ENCODE measurements around the gene SOWAHC. TPM values are rescaled to one million over a fixed set of nuclear protein-coding genes. Genes with fewer than 3 reads are reported as not detected.

Gene SOWAHC
- total and polyA plus RNA-seq, 2 of the 13 experiments (the other 11 are each of a cell fraction or from before 2014, with no cell fraction given) = 21.2 to 22.5 TPM

GRCh38 chr2:109630441-109631430 lies 16.6 kb downstream of the SOWAHC start (continued):
- peak; percentile 44; the same call in 1 of the 2 replicates for TF ChIP-seq ARID4A (CRISPR knock-in tag; IDR thresholded peaks at IDR 0.05; ENCODE audit: borderline replicate concordance)
- TF ChIP-seq CAMTA2 (CRISPR knock-in tag; IDR thresholded peaks at IDR 0.05; ENCODE audit: borderline replicate concordance) = no peak
- no peak for TF ChIP-seq ZNF597 (CRISPR knock-in tag; IDR thresholded peaks at IDR 0.05)
- no peak for TF ChIP-seq ZBTB40 (IDR thresholded peaks at IDR 0.05)
- no peak for TF ChIP-seq ZBTB40 (CRISPR knock-in tag; IDR thresholded peaks at IDR 0.05)
- TF ChIP-seq MEIS1 (CRISPR knock-in tag; IDR thresholded peaks at IDR 0.05; ENCODE audit: borderline replicate concordance) = no peak
- no peak for TF ChIP-seq SOX6 (IDR thresholded peaks at IDR 0.05)
- TF ChIP-seq SOX6 (CRISPR knock-in tag; IDR thresholded peaks at IDR 0.05) = peak; percentile 76
- TF ChIP-seq REXO4 (CRISPR knock-in tag; IDR thresholded peaks at IDR 0.05; ENCODE audit: borderline replicate concordance) = no peak
- TF ChIP-seq KDM2A (CRISPR knock-in tag; IDR thresholded peaks at IDR 0.05; ENCODE audit: borderline replicate concordance, low read depth) = peak; percentile 73; the same call in 1 of the 2 replicates
- no peak for TF ChIP-seq GPN1 (CRISPR knock-in tag; IDR thresholded peaks at IDR 0.05; ENCODE audit: borderline replicate concordance)
- no peak for TF ChIP-seq TEF (CRISPR knock-in tag; IDR thresholded peaks at IDR 0.05)
